GM23338 (cell line): ENCODE measurements around the gene HEYL. TPM values are rescaled to one million over a fixed set of nuclear protein-coding genes. Genes with fewer than 3 reads are reported as not detected.

ENCODE experiments used
- ATAC-seq: fragments of 200-7000 bp; cut with Tn5 transposase; 3 replicates; pipeline ENCODE4 v1.9.1; 2020
- DNase-seq: peaks from one replicate; pipeline ENCODE4 v3.0.0-alpha.2; 2015; ENCODE audit warnings: low spot score
- H2AFZ ChIP-seq: fragments of 200-600 bp; sonication (generic); 2 replicates; pipeline ENCODE4 v1.8.0; 2016; ENCODE audit warnings: antibody characterized with exemption, mild to moderate bottlenecking, moderate library complexity
- H3F3A ChIP-seq: fragments of 200-600 bp; sonication (generic); replicated peaks from 2 replicates; pipeline ENCODE4 v1.8.0; 2017; ENCODE audit warnings: antibody characterized with exemption, mixed run types, low read depth
- H3K27ac ChIP-seq: fragments of 200-600 bp; sonication (generic); 2 replicates; pipeline ENCODE4 v1.6.1; 2016; ENCODE audit warnings: low read depth
- H3K27me3 ChIP-seq: fragments of 200-600 bp; sonication (generic); 2 replicates; pipeline ENCODE4 v1.8.0; 2016; ENCODE audit warnings: mild to moderate bottlenecking, mixed run types, moderate library complexity; ENCODE audit not compliant: insufficient read depth
- H3K36me3 ChIP-seq: fragments of 200-600 bp; sonication (generic); 2 replicates; pipeline ENCODE4 v1.8.0; 2016; ENCODE audit warnings: mild to moderate bottlenecking; ENCODE audit not compliant: insufficient read depth
- H3K4me1 ChIP-seq: fragments of 200-600 bp; sonication (generic); 2 replicates; pipeline ENCODE4 v1.8.0; 2016; ENCODE audit warnings: mild to moderate bottlenecking, moderate library complexity; ENCODE audit not compliant: insufficient read depth
- H3K4me2 ChIP-seq: fragments of 200-600 bp; sonication (generic); 2 replicates; pipeline ENCODE4 v1.7.1; 2017; ENCODE audit warnings: mixed run types
- H3K4me3 ChIP-seq: fragments of 200-600 bp; sonication (generic); 2 replicates; pipeline ENCODE4 v1.6.1; 2016; ENCODE audit warnings: mixed run types
- H3K79me2 ChIP-seq: fragments of 200-600 bp; sonication (generic); replicated peaks from 2 replicates; pipeline ENCODE4 v1.8.0; 2017; ENCODE audit warnings: mild to moderate bottlenecking; ENCODE audit not compliant: insufficient read depth
- H3K9me2 ChIP-seq: fragments of 200-600 bp; sonication (generic); 2 replicates; pipeline ENCODE4 v1.8.0; 2017; ENCODE audit not compliant: insufficient read depth
- H4K20me1 ChIP-seq: fragments of 200-600 bp; sonication (generic); replicated peaks from 2 replicates; pipeline ENCODE4 v1.8.0; 2017; ENCODE audit warnings: mild to moderate bottlenecking; ENCODE audit not compliant: insufficient read depth
- H3K27ac Mint-ChIP-seq: 2 replicates; pipeline ENCODE4 v1.8.0; 2020; ENCODE audit warnings: inconsistent platforms, mild to moderate bottlenecking, moderate library complexity, mixed read lengths
- H3K27me3 Mint-ChIP-seq: 3 replicates; pipeline ENCODE4 v1.8.0; 2022; ENCODE audit warnings: low read depth, mild to moderate bottlenecking, moderate library complexity, mixed read lengths, inconsistent platforms; ENCODE audit not compliant: insufficient read depth, poor library complexity
- H3K36me3 Mint-ChIP-seq: 3 replicates; pipeline ENCODE4 v1.8.0; 2021; ENCODE audit warnings: low read depth, mild to moderate bottlenecking, inconsistent platforms, moderate library complexity, mixed read lengths
- H3K4me1 Mint-ChIP-seq: 3 replicates; pipeline ENCODE4 v1.8.0; 2020; ENCODE audit warnings: mild to moderate bottlenecking, inconsistent platforms, mixed read lengths
- H3K4me3 Mint-ChIP-seq: 3 replicates; pipeline ENCODE4 v1.8.0; 2021; ENCODE audit warnings: moderate library complexity, mild to moderate bottlenecking, inconsistent platforms, mixed read lengths
- H3K9me3 Mint-ChIP-seq: 3 replicates; pipeline ENCODE4 v1.8.0; 2020; ENCODE audit warnings: moderate library complexity, mild to moderate bottlenecking, inconsistent platforms, mixed read lengths
- EZH2phosphoT487 ChIP-seq: fragments of 200-600 bp; sonication (generic); IDR thresholded peaks from one replicate; pipeline ENCODE4 v1.8.1; 2018; ENCODE audit warnings: antibody characterized with exemption; ENCODE audit not compliant: unreplicated experiment
- REST ChIP-seq: IDR thresholded peaks from one replicate; pipeline ENCODE4 v1.6.1; 2018; ENCODE audit warnings: antibody characterized with exemption; ENCODE audit not compliant: unreplicated experiment
- STAT1 ChIP-seq: IDR thresholded peaks from one replicate; pipeline ENCODE4 v1.6.1; 2016; ENCODE audit warnings: antibody characterized with exemption; ENCODE audit not compliant: unreplicated experiment
- ZNF114 ChIP-seq: fragments of 250-450 bp; sonication (Bioruptor Pico); IDR thresholded peaks from 2 replicates; pipeline ENCODE4 v1.5.0; 2020; ENCODE audit warnings: mild to moderate bottlenecking, moderate library complexity
- ZNF462 ChIP-seq: fragments of 250-450 bp; sonication (Bioruptor Pico); IDR thresholded peaks from 2 replicates; pipeline ENCODE4 v1.5.0; 2020; ENCODE audit warnings: mild to moderate bottlenecking, moderate library complexity
- polyA plus RNA-seq: library from polyadenylated mRNA; unstranded; fragments of >200 nt; fragmentation: Nextera tagmentation; extraction: Ambion mirVana; gene quantifications from 2 replicates; pipeline ENCODE4 v1.2.1, GENCODE V29; 2016
- total RNA-seq: library from RNA; depleted of rRNA; stranded (reverse); fragments of >200 nt; shearing (Covaris generic); gene quantifications from 2 replicates; pipeline ENCODE4 v1.2.3, GENCODE V29; 2014

HEYL gene
- total and polyA plus RNA-seq, 2 experiments from 2014 or later, result 1.6 to 4.5 TPM

DNA sequence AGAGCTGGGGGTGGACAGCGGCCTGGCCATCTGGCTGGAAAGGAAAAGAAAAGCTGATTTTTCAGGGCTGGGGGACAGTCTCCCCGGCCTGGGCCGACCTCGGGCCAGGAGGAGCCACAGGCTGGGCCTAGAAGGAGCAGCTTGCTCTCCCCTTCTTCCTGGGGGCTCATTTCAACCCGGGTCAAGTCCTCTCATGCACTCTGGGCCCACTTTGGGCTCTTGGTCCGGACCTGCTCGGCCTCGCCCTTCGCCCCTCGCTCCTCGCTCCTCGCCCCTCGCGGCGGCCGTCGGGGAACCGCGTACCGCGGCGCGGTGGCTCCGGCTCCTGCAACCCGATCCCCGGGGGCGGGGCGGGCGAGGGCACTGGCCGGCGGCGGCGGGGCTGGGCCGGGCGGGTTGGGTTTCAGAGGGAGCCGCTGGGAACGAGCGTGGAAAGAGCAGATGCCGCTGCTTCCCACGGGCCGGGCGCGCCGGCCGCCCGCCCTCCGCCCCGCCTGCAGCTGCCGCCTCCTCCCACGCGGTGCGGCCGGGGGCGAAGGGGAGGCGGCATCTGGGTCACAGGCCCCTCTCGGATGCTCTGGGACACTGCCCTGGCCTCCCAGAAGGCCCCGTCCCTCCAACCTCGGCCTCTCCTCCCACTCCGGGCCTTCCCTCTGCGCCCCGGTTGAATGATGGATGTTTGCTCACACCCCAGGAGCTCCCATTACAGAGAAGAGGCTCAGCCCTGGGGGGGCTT, 6.6 kb downstream of the HEYL start:
- Histone ChIP-seq H3K9me2 (no peaks in the 10 kb centered on the region), H2AFZ (peak overlapping the region; percentile 96), H3K4me3 (peak overlapping the region; percentile 53), H3F3A (0 out of 2 replicates have a peak, but pooled peaks cover 2% of the 10 kb centered on the region), H3K79me2 (no peaks in the 10 kb centered on the region), H3K27ac (no peak overlapping the region), H3K27me3 (peaks cover 59% of the 10 kb centered on the region), H3K36me3 (no peaks in the 10 kb centered on the region), H3K4me2 (peak overlapping the region; percentile 74), H4K20me1 (peaks cover 3% of the 10 kb centered on the region; the same call in 1 of the 2 replicates), H3K4me1 (peaks cover 22% of the 10 kb centered on the region)
- Mint-ChIP-seq H3K27ac (no peak overlapping the region), H3K4me1 (peaks cover 25% of the 10 kb centered on the region), H3K36me3 (no peaks in the 10 kb centered on the region; the same call in 2 of the 3 replicates), H3K4me3 (peak overlapping the region; percentile 60), H3K27me3 (peaks cover 31% of the 10 kb centered on the region), H3K9me3 (no peaks in the 10 kb centered on the region)
- ATAC-seq, result peak; percentile 95
- TF ChIP-seq ZNF114, result no peak
- no peak for TF ChIP-seq REST
- TF ChIP-seq STAT1, result no peak
- TF ChIP-seq ZNF462 (CRISPR knock-in tag), result no peak
- no peak for TF ChIP-seq EZH2phosphoT487
- DNase-seq, result peak; percentile 80
